Keratinocyte (primary cell): ENCODE measurements around the gene BDKRB2. TPM values are rescaled to one million over a fixed set of nuclear protein-coding genes. Genes with fewer than 3 reads are reported as not detected.

Experiments used
- DNase-seq: peaks from one replicate; pipeline ENCODE4 v3.0.0-alpha.2; 2011; ENCODE audit warnings: low read depth, missing footprints, low spot score
- FAIRE-seq: peaks from 2 replicates; lab custom pipeline; 2011; peaks lifted over from hg19 to GRCh38; lab: Jason Lieb, UNC
- H2AFZ ChIP-seq: 2 replicates; pipeline ENCODE4 v1.6.0; 2012; ENCODE audit warnings: low read length, control low read depth, inconsistent platforms; ENCODE audit not compliant: control insufficient read depth
- H3K27ac ChIP-seq: 2 replicates; pipeline ENCODE4 v1.5.1; 2011; ENCODE audit warnings: low read length; ENCODE audit not compliant: control insufficient read depth, insufficient read depth
- H3K27me3 ChIP-seq: 3 replicates; pipeline ENCODE4 v1.6.0; 2011; ENCODE audit warnings: low read length; ENCODE audit not compliant: control insufficient read depth, insufficient read depth; ENCODE audit errors: extremely low read depth
- H3K36me3 ChIP-seq, 2 experiments: 2 replicates in 1 of 2; 3 replicates in 1 of 2; pipeline ENCODE4 v1.5.1; 2011; ENCODE audit warnings: low read length in 2 of 2, mild to moderate bottlenecking in 1 of 2; ENCODE audit not compliant: control insufficient read depth in 2 of 2, insufficient read depth in 2 of 2; ENCODE audit errors: extremely low read depth in 1 of 2
- H3K4me1 ChIP-seq: 3 replicates; pipeline ENCODE4 v1.5.1; 2011; ENCODE audit warnings: low read length; ENCODE audit not compliant: control insufficient read depth, insufficient read depth; ENCODE audit errors: extremely low read depth
- H3K4me2 ChIP-seq: 3 replicates; pipeline ENCODE4 v1.6.0; 2011; ENCODE audit warnings: low read depth, low read length; ENCODE audit not compliant: control insufficient read depth, insufficient read depth; ENCODE audit errors: extremely low read depth
- H3K4me3 ChIP-seq, 3 experiments: fragments of 200-600 bp in 1 of 3; sonication (generic) in 1 of 3; 2 replicates in 2 of 3; 3 replicates in 1 of 3; pipeline ENCODE4 v1.5.1; 2011 to 2016; ENCODE audit warnings: low read length in 3 of 3, mild to moderate bottlenecking in 3 of 3, control low read depth in 2 of 3, inconsistent platforms in 1 of 3, low read depth in 1 of 3, mixed read lengths in 1 of 3, mixed run types in 1 of 3, moderate library complexity in 1 of 3; ENCODE audit not compliant: control insufficient read depth in 2 of 3, insufficient read depth in 2 of 3; ENCODE audit errors: extremely low read depth in 1 of 3
- H3K79me2 ChIP-seq: 2 replicates; pipeline ENCODE4 v1.6.0; 2012; ENCODE audit warnings: low read length; ENCODE audit not compliant: control insufficient read depth, insufficient read depth
- H3K9ac ChIP-seq: 3 replicates; pipeline ENCODE4 v1.6.0; 2011; ENCODE audit warnings: low read length; ENCODE audit not compliant: control insufficient read depth, insufficient read depth; ENCODE audit errors: extremely low read depth
- H3K9me1 ChIP-seq: 3 replicates; pipeline ENCODE4 v1.6.0; 2011; ENCODE audit warnings: low read length; ENCODE audit not compliant: control insufficient read depth, insufficient read depth; ENCODE audit errors: extremely low read depth
- H3K9me3 ChIP-seq: 2 replicates; pipeline ENCODE4 v1.5.1; 2012; ENCODE audit warnings: low read depth, low read length; ENCODE audit not compliant: control insufficient read depth
- H4K20me1 ChIP-seq: 3 replicates; pipeline ENCODE4 v1.6.0; 2011; ENCODE audit warnings: low read length; ENCODE audit not compliant: control insufficient read depth, insufficient read depth; ENCODE audit errors: extremely low read depth
- EZH2 ChIP-seq: IDR thresholded peaks from one replicate; pipeline ENCODE4 v1.6.1; 2012; ENCODE audit warnings: inconsistent platforms, mild to moderate bottlenecking, low read length, moderate library complexity
- dilution Hi-C: fragments of 300-500 bp; cut with MboI; formaldehyde crosslinking; loops from one replicate; pipeline ENCODE4 v1.7.0; 2020; ENCODE audit warnings: low sequenced_read_pairs; ENCODE audit not compliant: extremely low pct_ligation_motif_present
- polyA plus RNA-seq, 5 experiments: library from polyadenylated mRNA; depleted of rRNA in 3 of 5; stranded (reverse) in 3 of 5; stranded (forward) in 1 of 5; unstranded in 1 of 5; fragments of >200 nt; gene quantifications; 1 replicate in 1 of 5; 2 replicates in 3 of 5; 3 replicates in 1 of 5; pipeline versions ENCODE4 v1.2.1 to v1.2.3, GENCODE V29; 2011 to 2012; ENCODE audit warnings: missing spikeins in 2 of 5, low read depth in 1 of 5, low replicate concordance in 1 of 5
- TF ChIP-seq, protein P1 (sequence below), 3 experiments: IDR thresholded peaks in 1 of 3; conservative IDR thresholded peaks in 1 of 3; optimal IDR thresholded peaks in 1 of 3; 2 replicates in 2 of 3; 3 replicates in 1 of 3; pipeline versions ENCODE3 to v1.5.1; 2011; ENCODE audit warnings: low read length in 3 of 3, mild to moderate bottlenecking in 3 of 3, moderate library complexity in 2 of 3, control low read depth in 1 of 3, inconsistent platforms in 1 of 3; ENCODE audit not compliant: insufficient read depth in 2 of 3; ENCODE audit errors: extremely low read depth in 1 of 3

BDKRB2 gene
- polyA plus RNA-seq, 1 donor (not counting 4 experiments of a cell fraction or from before 2014, with no cell fraction given): 13.2 TPM

- no peak overlapping the region for H2AFZ ChIP-seq
- no peaks in the 10 kb centered on the region for H3K9me3 ChIP-seq
- H3K79me2 ChIP-seq: no peaks in the 10 kb centered on the region
- no peak overlapping the region for H3K9ac ChIP-seq
- H3K27ac ChIP-seq: no peak overlapping the region
- no peaks in the 10 kb centered on the region for H4K20me1 ChIP-seq
- DNase-seq: no peak
- no peaks in the 10 kb centered on the region for H3K27me3 ChIP-seq
- FAIRE-seq: no peak
- no peaks in the 10 kb centered on the region for H3K9me1 ChIP-seq
- H3K4me3 ChIP-seq: no peak overlapping the region
- TF ChIP-seq EZH2: no peak
- TF ChIP-seq, protein P1, sequence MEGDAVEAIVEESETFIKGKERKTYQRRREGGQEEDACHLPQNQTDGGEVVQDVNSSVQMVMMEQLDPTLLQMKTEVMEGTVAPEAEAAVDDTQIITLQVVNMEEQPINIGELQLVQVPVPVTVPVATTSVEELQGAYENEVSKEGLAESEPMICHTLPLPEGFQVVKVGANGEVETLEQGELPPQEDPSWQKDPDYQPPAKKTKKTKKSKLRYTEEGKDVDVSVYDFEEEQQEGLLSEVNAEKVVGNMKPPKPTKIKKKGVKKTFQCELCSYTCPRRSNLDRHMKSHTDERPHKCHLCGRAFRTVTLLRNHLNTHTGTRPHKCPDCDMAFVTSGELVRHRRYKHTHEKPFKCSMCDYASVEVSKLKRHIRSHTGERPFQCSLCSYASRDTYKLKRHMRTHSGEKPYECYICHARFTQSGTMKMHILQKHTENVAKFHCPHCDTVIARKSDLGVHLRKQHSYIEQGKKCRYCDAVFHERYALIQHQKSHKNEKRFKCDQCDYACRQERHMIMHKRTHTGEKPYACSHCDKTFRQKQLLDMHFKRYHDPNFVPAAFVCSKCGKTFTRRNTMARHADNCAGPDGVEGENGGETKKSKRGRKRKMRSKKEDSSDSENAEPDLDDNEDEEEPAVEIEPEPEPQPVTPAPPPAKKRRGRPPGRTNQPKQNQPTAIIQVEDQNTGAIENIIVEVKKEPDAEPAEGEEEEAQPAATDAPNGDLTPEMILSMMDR (optimal IDR thresholded peaks at IDR 0.05 in 1 of 3, IDR thresholded peaks at IDR 0.05 in 1 of 3, conservative IDR thresholded peaks at IDR 0.05 in 1 of 3; ENCODE audit: extremely low read depth in 1 of 3, insufficient read depth in 2 of 3, low read length in 3 of 3): no peak
- no peaks in the 10 kb centered on the region for H3K36me3 ChIP-seq
- peaks cover 34% of the 10 kb centered on the region for H3K4me1 ChIP-seq
- dilution Hi-C loops: no loop called here
- H3K4me2 ChIP-seq: no peak overlapping the region
Measured at GRCh38 chr14:96254687-96255086, 50.0 kb downstream of the BDKRB2 start.

DNA sequence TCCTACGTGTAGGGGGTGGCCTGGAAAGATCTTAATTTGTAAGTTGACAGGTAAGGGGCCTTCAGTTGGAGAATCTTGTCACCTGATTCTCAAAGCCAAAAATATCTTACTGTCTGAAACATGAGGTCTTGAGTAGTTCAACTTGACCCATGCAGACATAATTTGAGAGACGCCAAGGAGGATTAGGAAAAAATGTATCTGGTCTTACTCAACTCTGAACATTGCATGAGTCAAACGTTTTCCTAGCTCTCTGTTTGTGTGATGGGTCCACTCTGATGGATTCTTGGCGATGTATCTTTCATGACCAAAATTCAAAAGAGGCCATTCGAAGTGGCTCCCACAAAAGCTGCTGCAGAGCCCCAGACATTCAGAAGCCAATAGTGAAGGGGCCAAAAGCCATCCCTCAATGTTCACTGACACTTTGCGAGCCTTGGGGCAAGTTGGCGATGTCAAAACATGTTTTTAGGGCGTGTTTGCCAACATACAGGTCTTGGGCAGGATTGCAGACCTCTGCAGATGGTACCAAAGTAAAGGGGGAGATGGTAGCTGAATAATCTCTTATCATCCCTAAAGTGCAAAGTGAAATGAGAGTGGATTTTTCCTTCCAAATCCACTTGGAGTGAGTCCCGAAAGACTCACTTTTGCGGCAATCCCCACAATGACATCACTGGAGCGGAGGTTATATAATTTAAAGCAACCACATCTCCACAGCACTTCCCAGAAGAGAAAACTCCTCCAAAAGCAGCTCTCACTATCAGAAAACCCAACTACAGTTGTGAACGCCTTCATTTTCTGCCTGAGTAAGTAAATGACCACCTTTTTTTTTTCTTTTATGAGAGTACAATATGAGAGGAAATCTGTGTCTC lies 51.1 kb downstream of the BDKRB2 start, which contains the start of gene BDKRB1:
Gene BDKRB1, plus strand, starts transcription at position 710 of the 866 bp plus-strand sequence. CDS start 7,473 bp downstream, outside the sequence.
- no peaks in the 10 kb centered on the region for H3K9me1 ChIP-seq
- H2AFZ ChIP-seq: peak within 1 kb of the TSS; percentile 14
- no peak for TF ChIP-seq EZH2
- TF ChIP-seq, protein P1 (optimal IDR thresholded peaks at IDR 0.05 in 1 of 3, IDR thresholded peaks at IDR 0.05 in 1 of 3, conservative IDR thresholded peaks at IDR 0.05 in 1 of 3; ENCODE audit: extremely low read depth in 1 of 3, insufficient read depth in 2 of 3, low read length in 3 of 3): no peak
- H3K27me3 ChIP-seq: no peaks in the 10 kb centered on the region
- dilution Hi-C loops: no loop called here
- H3K9ac ChIP-seq: peak within 1 kb of the TSS; percentile 5
- H3K4me1 ChIP-seq: peaks cover 34% of the 10 kb centered on the region
- no peaks in the 10 kb centered on the region for H4K20me1 ChIP-seq
- peak within 1 kb of the TSS; percentile 59 for H3K4me2 ChIP-seq
- no peaks in the 10 kb centered on the region for H3K79me2 ChIP-seq
- H3K9me3 ChIP-seq: no peaks in the 10 kb centered on the region
- no peak for DNase-seq
- H3K36me3 ChIP-seq: no peaks in the 10 kb centered on the region
- peak within 1 kb of the TSS in 2 of 3 experiments; percentile 1 to 3 for H3K4me3 ChIP-seq
- peak within 1 kb of the TSS; percentile 54 for H3K27ac ChIP-seq
- FAIRE-seq: peak; percentile 91
